Myocyte (in vitro differentiated cells): Measurements from ENCODE around the gene CPA1. TPM values are rescaled to one million over a fixed set of nuclear protein-coding genes. Genes with fewer than 3 reads are reported as not detected.

Experiments
- DNase-seq: peaks from one replicate; pipeline ENCODE4 v3.0.0-alpha.2; 2012; ENCODE audit warnings: low read depth
- total RNA-seq: library from RNA; depleted of rRNA; stranded (reverse); fragments of >200 nt; gene quantifications from 2 replicates; pipeline ENCODE4 v1.2.3, GENCODE V29; 2014

CPA1 gene
- total RNA-seq, 1 donor from 2014 or later, result 1.3 TPM

- DNase-seq, result peak; percentile 12
These were observed 27.1 kb upstream of the CPA1 start for GRCh38 chr7:130353196-130353595.

DNA sequence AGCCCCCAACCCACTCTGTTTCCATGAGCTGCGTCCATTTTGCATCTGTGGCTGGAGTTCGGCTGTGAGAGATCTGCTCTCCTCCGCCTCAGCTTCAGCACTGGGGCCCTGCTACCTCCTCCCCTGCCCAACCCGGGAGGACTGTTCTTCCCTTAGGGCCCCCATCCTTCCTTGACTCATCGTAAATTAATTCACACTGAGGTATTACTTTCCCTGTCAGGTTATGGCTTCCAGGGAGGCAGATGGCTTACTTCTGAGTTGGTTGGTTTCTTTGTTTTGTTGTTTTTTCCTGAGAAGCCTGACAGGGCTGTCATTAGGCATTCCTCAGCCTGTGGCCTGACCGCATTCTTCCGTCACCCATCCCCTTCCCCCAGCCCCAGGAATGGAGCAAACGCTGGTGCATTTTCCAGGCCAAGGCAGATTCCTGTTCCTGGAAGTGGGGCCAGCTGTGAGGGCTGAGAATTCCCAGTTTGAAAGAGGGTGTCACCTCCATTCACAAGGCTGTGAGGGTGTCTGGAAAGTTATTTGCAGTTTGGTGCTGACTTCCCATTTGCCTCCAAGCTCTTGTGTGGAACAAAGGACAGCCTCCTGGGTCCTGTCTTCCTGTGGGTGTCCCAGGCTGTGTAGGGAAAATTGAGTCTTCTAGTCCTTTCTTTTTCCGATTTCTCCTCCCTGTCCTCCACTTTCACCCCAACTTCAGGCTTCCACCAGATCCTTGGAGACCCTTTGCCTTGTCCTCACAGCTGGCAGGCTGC lies 24.0 kb upstream of the CPA1 start:
- peak; percentile 100 for DNase-seq

DNA sequence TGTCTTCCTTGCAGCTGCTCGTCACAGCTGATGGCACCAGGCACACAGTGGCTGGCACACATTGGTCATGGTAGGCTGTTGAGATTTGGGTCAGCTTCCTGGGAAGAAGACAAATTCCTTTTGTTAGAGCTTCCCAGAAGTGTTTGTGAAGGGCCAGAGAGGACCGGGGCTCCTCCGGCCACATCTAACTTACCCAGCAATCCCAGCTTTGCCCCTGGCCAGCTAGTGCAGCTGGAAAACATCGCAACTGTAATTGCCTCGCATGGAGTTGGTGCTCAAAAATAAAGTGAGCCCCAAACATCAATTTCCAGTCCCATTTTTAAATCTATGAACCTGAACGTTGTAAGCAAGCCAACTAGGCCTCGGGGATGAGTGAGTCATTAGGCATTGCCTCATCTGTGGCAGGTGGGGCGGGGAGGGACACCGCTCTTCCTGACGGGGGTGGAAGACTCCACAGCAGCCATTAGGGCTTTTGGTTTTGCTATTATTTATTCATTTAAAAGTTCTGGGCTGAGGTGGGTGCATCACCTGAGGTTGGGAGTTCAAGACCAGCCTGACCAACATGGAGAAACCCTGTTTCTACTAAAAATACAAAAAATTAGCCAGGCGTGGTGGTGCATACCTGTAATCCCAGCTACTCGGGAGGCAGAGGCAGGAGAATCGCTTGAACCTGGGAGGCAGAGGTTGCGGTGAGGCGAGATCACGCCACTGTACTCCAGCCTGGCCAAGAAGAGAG lies 23.2 kb upstream of the CPA1 start:
- peak; percentile 93 for DNase-seq

DNA sequence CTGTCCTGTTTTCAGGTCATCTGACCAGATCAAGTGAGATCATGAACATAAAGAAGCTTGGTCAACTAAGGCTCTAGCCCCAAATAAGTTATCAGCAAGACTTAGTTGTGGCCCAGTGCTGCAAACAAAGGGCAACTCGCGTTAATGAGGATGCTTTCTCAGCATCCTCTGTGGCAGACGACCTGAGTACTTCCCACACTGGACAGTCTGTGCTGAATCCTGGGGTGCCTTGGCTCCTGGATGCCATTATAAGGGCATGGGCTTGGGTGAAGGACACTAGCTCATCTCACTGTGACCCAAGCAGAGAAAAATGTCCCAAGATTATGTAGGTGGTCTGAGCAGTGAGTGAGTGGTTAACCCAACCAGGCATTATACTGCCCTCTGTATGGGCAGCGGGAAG lies 21.8 kb upstream of the CPA1 start:
- no peak for DNase-seq

GRCh38 chr7:130359276-130359857 lies 20.9 kb upstream of the CPA1 start:
- DNase-seq, result no peak

DNA sequence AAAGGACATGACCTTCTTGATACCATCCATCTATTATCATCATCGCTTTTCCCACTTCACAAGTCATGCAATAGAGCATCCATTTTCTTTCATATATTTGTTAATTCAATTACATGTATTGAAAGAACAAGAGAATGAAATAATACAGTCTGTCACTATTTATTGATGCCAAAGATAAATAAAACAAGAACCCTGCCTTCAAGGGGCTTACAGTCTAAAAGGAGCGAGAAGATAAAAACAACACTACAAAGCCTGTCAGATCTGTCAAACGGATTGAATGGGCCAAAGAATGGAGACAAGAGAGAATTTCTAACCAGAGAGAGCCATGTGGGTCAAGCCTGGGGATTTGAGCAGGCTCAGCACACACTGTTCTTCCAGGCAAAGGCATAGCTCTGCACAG lies 19.8 kb upstream of the CPA1 start:
- DNase-seq, result no peak

GRCh38 chr7:130361681-130362080 lies 18.6 kb upstream of the CPA1 start:
- no peak for DNase-seq

DNA sequence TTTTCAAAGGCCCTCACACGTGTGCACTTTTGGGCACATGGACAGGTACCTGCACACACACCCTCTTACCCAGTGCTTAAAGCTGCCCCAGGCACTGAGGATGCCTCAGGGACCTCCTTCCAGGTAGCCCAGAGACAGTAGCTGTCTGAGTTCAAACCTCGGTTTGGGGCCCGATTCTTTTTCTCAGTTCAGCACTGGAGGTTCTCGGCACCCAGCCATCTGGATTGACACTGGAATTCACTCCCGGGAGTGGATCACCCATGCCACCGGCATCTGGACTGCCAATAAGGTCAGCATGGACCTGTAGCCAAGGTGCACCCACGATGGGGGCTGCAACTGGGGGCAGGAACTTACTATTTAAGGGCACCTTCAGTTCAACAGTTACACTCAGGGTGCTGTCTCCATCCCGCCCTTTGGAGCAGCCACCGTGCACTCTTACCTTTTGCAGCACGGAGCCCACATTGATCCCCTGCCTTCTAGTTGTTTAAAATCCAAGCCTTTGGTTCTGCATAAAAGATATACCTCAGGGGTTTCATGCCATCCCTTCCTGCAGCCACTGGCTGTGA lies 18.0 kb upstream of the CPA1 start:
- DNase-seq, result no peak

DNA sequence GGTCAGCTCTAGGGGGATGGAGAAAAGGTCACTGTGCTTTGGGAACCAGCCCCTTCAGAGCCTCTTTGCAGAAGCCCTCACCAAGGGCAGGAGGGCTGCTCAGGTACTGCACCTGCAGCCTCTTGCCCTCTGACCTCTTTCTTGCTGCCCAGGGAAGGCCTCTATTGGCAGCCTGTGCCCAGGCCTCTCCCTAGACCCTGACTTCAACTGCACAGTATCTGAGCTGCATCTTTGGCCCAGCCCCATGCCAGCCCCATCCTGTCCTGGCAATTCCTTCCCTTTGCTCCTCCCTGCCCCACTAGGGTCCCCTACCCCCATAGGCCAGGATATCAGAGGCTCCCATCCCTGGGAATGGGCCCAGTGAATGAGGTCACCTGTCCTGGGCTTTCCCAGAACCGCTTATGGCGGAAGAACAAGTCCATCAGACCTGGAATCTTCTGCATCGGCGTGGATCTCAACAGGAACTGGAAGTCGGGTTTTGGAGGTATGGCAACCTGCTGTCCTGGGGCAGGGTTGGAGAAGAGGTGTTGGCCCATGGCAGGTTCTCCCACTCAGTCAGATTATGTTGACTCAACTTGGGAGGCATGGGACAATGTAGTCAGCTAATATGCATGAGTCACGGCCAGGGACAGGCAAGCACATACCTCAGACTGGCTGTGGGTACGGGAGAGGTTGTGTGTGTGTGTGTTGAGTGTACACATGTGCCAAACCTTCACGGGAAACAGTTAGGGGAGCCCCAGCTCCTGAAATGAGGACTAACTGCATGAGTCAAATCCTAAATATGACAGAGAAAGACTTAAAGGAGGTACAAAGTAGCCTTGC lies 17.1 kb upstream of the CPA1 start:
- peak; percentile 96 for DNase-seq

DNA sequence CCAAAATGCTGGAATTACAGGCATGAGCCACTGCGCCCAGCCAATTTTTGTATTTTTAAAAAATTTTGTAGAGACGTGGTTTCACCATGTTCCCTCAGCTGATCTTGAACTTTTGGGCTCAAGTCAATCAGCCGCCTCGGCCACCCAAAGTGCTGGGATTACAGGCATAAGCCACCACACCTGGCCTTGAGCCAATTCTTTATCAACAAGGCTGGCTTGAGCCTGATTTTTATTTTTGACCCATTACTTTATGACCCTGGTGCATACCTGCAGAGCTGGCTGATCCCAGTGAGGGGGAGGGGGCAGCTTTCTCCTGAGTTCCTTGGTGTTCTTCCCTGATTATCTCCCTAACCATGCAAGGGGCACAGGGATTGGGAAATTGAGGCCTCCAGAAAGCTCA lies 15.8 kb upstream of the CPA1 start:
- peak; percentile 53 for DNase-seq

DNA sequence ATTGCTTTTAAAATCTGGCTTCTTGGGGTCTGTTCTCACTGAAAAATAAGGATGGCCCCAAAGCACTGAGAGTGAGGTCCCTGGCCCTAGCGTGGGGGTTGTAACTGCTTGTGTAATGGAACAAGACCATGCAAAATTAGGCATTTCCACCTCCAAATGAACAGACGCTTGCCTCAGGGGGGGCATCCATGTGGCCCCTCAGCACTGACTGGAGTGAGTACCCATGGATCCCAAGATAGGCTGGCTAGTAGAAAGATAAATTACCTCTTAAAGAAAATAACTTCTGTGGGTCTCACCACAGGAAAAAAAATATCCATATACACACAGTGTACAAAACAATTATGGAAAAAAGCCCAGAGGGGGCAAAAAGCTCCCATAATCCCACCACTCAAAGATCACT lies 15.2 kb upstream of the CPA1 start:
- DNase-seq, result no peak

GRCh38 chr7:130365511-130366441 lies 14.5 kb upstream of the CPA1 start:
- DNase-seq, result peak; percentile 100

GRCh38 chr7:130366564-130366963 lies 13.7 kb upstream of the CPA1 start:
- DNase-seq, result peak; percentile 82

GRCh38 chr7:130367088-130367755 lies 13.1 kb upstream of the CPA1 start:
- DNase-seq, result peak; percentile 52

- DNase-seq, result no peak
These were observed 12.2 kb upstream of the CPA1 start for GRCh38 chr7:130367836-130368746.

- peak; percentile 94 for DNase-seq
These were observed 11.1 kb upstream of the CPA1 start for GRCh38 chr7:130369110-130369711.

GRCh38 chr7:130369831-130370550 lies 10.3 kb upstream of the CPA1 start:
- DNase-seq, result peak; percentile 68
